IPS-18a (cell line): Measurements from ENCODE around the gene ZFAND2B.

Experiments used
- H3K27ac ChIP-seq: one replicate; pipeline ENCODE4 v1.5.1; 2013; ENCODE audit warnings: low read length
- H3K27me3 ChIP-seq: one replicate; pipeline ENCODE4 v1.6.1; 2013; ENCODE audit warnings: mild to moderate bottlenecking, low read length; ENCODE audit not compliant: control insufficient read depth, insufficient read depth
- H3K36me3 ChIP-seq: one replicate; pipeline ENCODE4 v1.6.1; 2013; ENCODE audit warnings: low read depth, low read length; ENCODE audit not compliant: control insufficient read depth
- H3K4me1 ChIP-seq: one replicate; pipeline ENCODE4 v1.6.1; 2013; ENCODE audit warnings: low read depth, low read length; ENCODE audit not compliant: control insufficient read depth
- H3K4me3 ChIP-seq: one replicate; pipeline ENCODE4 v1.5.1; 2013; ENCODE audit warnings: low read length
- H3K9ac ChIP-seq: one replicate; pipeline ENCODE4 v1.6.1; 2013; ENCODE audit warnings: mild to moderate bottlenecking, low read length, moderate library complexity
- H3K9me3 ChIP-seq: one replicate; pipeline ENCODE4 v1.6.1; 2013; ENCODE audit warnings: low read depth, low read length; ENCODE audit not compliant: control insufficient read depth

ZFAND2B gene

DNA sequence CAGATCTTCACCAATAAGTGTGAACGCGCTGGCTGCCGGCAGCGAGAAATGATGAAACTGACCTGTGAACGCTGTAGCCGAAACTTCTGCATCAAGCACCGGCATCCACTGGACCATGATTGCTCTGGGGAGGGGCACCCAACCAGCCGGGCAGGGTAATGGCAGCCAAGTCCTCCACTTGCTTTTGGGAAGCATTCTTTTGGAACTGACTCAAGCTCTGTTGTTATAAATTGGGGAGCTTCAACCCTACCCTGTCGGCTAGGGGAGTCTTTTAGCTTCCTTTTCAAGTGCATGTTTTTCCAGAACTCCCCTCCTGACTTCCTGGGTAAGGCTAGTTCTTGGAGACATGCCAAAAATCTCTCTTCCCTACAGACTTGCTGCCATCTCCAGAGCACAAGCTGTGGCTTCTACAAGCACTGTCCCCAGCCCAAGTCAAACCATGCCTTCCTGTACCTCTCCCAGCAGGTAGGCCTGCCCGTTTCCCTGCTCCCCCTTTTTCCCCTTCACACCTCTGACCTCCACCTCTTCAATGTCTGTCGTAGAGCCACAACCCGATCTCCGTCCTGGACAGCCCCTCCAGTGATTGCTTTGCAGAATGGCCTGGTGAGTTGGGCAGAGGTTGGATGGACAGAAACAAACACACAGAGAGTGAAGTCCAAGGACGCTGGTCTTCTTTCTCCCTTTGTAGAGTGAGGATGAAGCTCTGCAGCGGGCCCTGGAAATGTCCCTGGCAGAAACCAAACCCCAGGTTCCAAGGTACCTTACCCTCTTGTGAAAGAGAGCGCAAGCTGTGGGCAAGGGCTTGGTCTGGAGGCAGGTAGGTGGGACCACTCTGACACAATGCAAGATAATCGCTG is 1.5 kb downstream of the ZFAND2B start:
- no peaks in the 10 kb centered on the region for H3K9me3 ChIP-seq
- H3K9ac ChIP-seq = no peak overlapping the region
- H3K36me3 ChIP-seq = peaks cover 30% of the 10 kb centered on the region
- H3K4me1 ChIP-seq = peaks cover 3% of the 10 kb centered on the region
- H3K4me3 ChIP-seq = no peak overlapping the region
- no peak overlapping the region for H3K27ac ChIP-seq
- H3K27me3 ChIP-seq = no peaks in the 10 kb centered on the region

DNA sequence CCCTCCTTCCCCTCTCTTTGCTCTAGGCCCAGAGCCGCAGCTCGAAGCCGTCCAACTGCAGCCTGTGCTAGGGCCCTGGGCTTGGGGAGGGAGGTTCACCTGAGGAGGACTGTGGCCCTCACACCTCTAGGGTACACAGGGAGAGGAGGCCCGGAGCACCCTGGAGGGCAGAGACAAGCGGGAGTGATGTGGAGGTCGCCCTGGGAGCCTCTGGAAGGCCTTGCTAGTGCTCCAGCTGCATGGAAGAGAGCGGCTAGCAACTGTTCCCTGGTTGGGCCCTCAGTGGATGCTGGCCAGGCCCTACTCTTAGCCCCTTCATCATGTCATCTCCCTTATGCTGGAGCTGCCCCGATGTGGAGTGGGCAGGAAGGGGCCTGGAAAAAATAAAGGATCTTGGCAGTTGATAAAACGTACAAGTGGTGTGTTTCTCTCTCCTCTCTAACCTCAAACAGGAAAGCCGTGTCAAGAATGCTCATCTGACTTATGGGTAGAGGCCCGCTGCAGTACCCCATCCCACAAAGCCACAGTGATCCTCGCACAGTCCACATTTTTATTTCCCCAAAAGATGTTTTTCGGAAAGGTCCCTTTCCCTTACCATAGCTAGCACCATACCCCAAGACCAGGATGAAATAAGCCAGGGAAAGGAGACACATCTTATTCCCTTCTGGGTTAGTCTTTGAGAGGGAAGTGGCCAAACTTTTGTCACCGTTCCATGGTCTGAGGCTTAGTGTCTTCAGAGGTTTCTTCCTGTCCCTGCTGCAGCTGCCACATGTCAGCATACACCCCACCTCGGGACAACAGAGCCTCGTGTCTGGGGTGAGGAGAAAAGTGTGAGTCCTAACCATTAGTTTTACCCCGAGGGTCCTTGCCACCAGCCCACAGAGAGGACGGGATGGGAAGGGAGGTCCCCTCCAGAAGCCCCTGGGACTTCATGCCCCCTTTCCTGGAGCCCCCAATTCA is 2.9 kb downstream of the ZFAND2B start:
- H3K36me3 ChIP-seq = peaks cover 43% of the 10 kb centered on the region
- no peak overlapping the region for H3K9ac ChIP-seq
- no peak overlapping the region for H3K27ac ChIP-seq
- no peaks in the 10 kb centered on the region for H3K9me3 ChIP-seq
- no peak overlapping the region for H3K4me3 ChIP-seq
- no peaks in the 10 kb centered on the region for H3K27me3 ChIP-seq
- H3K4me1 ChIP-seq = peaks cover 3% of the 10 kb centered on the region

DNA sequence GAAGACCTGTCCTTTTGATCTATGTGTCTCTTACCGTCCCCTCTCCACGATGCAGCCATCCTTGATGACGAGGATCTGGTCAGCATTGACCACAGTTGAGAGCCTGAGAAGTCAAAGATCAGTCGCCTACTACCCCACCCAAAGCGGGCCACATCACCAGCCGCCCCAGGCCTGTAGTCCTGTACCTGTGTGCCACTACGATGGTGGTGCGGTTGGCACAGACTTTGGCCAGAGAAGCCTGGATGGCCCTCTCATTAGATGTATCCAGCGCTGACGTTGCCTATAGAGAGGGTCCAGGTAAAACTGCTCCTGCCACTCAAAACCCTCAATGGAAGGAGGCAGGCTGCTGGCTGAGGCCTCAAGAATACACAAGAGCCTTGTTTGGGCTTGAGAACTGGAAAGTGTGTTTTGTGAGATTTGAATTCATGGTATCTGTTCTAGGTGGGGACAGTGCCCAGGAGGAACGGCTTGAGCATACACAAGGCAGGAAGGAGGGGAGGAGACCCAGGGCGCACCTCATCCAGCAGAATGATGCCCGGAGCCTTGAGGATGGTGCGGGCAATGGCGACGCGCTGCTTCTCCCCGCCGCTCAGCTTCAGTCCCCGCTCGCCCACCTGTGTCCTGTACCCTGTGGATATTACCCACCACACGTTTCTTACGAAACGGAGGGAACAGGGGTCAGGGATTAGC is 3.8 kb downstream of the ZFAND2B start:
- Histone ChIP-seq H3K27me3 (no peaks in the 10 kb centered on the region), H3K36me3 (peaks cover 51% of the 10 kb centered on the region), H3K9ac (no peak overlapping the region), H3K4me1 (peaks cover 3% of the 10 kb centered on the region), H3K4me3 (no peak overlapping the region), H3K27ac (no peak overlapping the region), H3K9me3 (no peaks in the 10 kb centered on the region)

DNA sequence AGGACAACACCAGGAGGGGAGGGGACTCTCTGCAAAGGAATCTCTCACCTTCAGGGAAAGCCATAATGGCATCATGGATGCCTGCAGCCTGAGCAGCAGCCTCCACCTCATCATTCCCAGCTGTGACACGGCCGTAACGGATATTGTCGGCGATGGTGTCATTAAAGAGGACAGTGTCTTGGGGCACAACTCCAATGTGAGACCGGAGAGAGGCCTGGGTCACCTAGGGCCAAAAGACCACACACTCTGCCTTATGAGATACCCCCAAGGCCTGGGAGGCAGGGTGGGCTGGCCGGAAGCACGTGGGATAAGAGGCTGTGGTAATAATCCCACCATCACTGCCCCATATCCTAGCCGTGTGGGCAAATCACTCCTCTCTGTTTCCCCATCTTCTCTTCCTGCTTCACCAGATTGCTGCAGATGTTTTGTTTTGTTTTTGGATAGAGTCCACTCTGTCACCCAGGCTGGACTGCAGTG is 4.3 kb downstream of the ZFAND2B start:
- Histone ChIP-seq H3K9me3 (no peaks in the 10 kb centered on the region), H3K4me3 (no peak overlapping the region), H3K4me1 (peaks cover 3% of the 10 kb centered on the region), H3K9ac (no peak overlapping the region), H3K36me3 (peaks cover 51% of the 10 kb centered on the region), H3K27me3 (no peaks in the 10 kb centered on the region), H3K27ac (no peak overlapping the region)

DNA sequence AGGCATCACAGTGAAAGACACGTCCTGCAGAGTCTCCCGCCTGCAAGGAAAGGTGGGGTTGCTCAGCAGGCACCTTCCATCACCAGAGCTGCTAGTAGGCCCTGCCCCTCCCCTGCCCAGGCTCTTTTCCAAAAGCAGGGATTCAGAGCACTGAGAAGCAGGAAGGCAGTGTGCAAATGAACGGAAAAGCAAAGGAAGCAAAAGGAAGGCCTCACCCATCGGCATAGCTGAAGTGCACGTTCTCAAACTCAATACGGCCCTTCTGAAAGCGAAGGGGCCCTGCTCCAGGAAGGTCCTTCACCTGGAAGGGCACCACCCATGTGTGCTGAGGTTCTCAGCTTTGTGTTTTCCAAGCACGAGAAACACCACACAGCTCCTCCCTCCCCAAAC is 6.4 kb downstream of the ZFAND2B start:
- H3K36me3 ChIP-seq = peaks cover 51% of the 10 kb centered on the region
- no peak overlapping the region for H3K27ac ChIP-seq

DNA sequence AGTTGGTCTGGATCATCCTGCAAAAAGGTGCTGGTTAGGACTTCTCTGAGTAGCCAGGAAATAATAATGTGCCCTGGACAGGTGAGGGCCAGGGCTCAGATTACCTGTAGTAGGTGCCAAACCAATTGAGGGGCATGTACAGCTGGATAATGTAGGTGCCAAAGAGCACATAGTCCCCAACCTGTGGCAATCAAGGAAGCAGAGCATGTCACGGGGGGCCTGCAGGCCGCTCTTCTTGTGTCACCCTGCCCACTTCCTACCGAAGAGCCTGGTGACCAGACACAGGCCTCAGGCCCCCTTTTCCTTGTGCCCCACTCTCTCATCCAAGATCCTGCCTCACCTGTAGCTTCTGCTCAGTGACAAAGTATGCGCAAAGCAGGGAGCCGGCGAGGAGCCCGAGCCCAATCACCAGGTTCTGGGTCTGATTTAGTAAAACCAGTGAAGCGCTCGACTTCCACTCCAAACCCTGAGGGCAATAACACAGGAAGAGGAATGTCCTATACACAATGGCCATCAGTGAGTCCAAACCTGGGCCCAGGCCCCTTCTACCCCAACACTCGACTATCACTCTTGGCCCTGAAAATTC is 7.0 kb downstream of the ZFAND2B start:
- Histone ChIP-seq H3K9ac (no peak overlapping the region), H3K27me3 (no peaks in the 10 kb centered on the region), H3K4me3 (no peak overlapping the region), H3K36me3 (peaks cover 48% of the 10 kb centered on the region), H3K4me1 (no peaks in the 10 kb centered on the region), H3K27ac (no peak overlapping the region), H3K9me3 (no peaks in the 10 kb centered on the region)

More for the DNA sequence above, 6.4 kb downstream of the ZFAND2B start:
- Histone ChIP-seq H3K4me1 (no peaks in the 10 kb centered on the region), H3K27me3 (no peaks in the 10 kb centered on the region), H3K9me3 (no peaks in the 10 kb centered on the region), H3K9ac (no peak overlapping the region), H3K4me3 (no peak overlapping the region)

DNA sequence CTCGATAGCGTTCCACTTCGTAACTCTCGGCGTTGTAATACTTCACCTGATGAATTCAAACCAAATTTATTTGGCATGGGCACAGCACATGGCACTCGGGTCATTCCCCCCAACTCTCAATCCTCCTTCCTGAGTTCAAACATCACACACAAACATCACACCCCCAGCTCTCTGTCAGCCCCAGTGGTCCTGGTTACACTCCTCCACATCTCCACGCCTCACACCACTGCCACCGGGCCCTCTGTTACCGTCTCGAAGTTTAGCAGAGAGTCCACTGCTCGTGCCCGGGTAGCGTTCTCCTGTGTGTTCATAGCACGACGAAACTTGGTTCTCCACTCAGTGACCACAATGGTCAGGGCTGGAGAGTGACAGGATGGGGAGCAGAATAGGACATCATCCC is 7.6 kb downstream of the ZFAND2B start:
- no peaks in the 10 kb centered on the region for H3K27me3 ChIP-seq
- no peak overlapping the region for H3K4me3 ChIP-seq
- H3K36me3 ChIP-seq = peaks cover 42% of the 10 kb centered on the region
- no peak overlapping the region for H3K9ac ChIP-seq
- peaks cover 2% of the 10 kb centered on the region for H3K4me1 ChIP-seq
- no peaks in the 10 kb centered on the region for H3K9me3 ChIP-seq
- H3K27ac ChIP-seq = no peak overlapping the region

DNA sequence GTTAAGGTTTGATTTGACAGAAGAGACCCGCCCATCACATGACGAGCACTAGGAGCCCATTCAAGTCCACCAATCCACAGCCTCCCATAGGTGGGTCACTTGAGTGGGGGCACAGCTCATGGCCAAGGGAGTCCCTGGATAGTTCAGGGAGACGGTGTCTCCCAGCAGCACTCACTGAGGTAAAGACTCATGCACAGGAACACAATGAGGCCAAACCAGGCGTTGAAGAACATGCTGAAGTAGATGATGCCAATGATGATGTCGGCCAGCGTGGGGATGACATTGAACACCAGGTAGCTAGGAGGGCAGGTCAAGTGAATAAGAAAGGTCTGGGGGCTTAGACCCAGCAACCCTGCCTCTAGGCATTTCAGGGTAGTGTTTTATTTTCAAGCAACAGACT is 8.2 kb downstream of the ZFAND2B start:
- Histone ChIP-seq H3K4me1 (peaks cover 6% of the 10 kb centered on the region), H3K4me3 (no peak overlapping the region), H3K27ac (no peak overlapping the region), H3K36me3 (peaks cover 39% of the 10 kb centered on the region), H3K9ac (no peak overlapping the region), H3K27me3 (no peaks in the 10 kb centered on the region), H3K9me3 (no peaks in the 10 kb centered on the region)

DNA sequence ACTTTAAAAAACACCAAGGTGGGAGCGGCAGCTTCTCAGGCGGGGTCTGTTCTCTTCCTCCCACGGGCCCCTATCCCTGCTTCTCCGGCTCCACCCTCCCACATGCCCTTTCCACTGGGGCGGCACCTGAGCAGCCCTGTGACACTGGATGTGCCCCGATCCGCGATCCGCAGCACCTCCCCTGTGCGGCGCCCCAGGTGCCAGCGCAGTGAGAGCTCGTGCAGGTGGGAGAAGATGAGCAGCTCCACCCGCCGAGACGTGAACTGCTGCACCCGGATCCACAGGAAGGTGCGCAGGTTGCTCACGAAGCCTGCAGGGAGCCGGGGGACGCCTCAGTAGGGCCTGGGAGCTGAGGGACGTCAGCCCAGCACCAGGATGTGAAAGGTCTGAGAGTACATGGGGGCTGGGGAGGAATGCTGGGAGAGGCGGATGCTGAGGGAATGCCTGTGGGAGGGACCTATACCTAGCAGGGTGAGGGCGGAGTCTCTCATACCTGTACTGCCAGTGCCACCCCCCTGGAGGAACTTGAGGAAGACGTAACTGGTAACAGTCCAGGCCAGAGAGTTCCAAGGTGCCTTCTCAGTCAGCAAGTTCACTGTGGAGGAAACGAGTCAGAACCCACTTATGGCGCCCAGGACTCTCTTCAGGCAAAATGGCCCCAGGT is 9.4 kb downstream of the ZFAND2B start:
- Histone ChIP-seq H3K4me3 (no peak overlapping the region), H3K9ac (no peak overlapping the region), H3K9me3 (no peaks in the 10 kb centered on the region), H3K4me1 (peaks cover 6% of the 10 kb centered on the region), H3K27me3 (no peaks in the 10 kb centered on the region), H3K27ac (no peak overlapping the region), H3K36me3 (peaks cover 27% of the 10 kb centered on the region)

DNA sequence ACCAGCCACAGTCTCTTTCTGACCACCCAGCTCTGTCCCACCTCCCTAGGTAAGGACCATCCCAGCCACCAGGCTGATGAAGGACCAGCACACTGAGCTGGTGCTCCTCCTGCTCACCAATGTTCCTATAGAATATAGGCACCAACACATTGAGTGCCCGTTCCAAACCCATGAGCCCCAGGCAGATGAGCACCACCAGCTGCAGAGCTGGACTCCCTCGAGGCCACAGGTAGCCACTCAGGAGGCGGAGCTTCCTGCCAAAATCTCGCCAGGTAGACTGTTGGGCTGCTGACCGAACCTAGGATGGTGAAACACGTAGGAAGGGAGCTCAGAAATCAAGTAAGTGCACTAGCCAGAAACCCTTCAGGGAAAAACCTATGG is 9.9 kb downstream of the ZFAND2B start:
- H3K27me3 ChIP-seq = no peaks in the 10 kb centered on the region
- peaks cover 25% of the 10 kb centered on the region for H3K36me3 ChIP-seq
- peaks cover 6% of the 10 kb centered on the region for H3K4me1 ChIP-seq
- H3K9ac ChIP-seq = no peak overlapping the region
- no peak overlapping the region for H3K4me3 ChIP-seq
- H3K9me3 ChIP-seq = no peaks in the 10 kb centered on the region
- H3K27ac ChIP-seq = no peak overlapping the region
